ENCODE data around the gene GALNT9.
"Not testable (repeated sequence)": the region's sequence is repeated elsewhere in the genome, so short reads cannot be mapped to it uniquely, and the experiment has no call there.

The GALNT9 gene

GRCh38 chr12:132263451-132264049, 65.8 kb downstream of the GALNT9 start:
- no peak for DNase-seq

DNA sequence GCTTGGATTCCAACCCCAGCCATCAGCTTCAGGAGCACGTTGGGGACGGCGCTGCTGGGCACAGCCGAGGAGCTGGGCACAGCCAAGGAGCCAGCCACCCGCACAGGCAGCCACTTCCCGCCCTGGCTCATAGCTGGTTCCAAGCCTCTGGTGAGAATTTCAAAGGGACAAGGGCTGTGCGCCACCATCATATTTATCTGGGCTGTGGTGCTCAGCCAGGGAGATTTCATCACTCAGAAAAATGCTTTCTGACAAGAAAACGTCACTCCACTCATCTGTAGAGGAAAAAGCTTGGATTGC, 66.4 kb downstream of the GALNT9 start:
- no peak for DNase-seq

DNA sequence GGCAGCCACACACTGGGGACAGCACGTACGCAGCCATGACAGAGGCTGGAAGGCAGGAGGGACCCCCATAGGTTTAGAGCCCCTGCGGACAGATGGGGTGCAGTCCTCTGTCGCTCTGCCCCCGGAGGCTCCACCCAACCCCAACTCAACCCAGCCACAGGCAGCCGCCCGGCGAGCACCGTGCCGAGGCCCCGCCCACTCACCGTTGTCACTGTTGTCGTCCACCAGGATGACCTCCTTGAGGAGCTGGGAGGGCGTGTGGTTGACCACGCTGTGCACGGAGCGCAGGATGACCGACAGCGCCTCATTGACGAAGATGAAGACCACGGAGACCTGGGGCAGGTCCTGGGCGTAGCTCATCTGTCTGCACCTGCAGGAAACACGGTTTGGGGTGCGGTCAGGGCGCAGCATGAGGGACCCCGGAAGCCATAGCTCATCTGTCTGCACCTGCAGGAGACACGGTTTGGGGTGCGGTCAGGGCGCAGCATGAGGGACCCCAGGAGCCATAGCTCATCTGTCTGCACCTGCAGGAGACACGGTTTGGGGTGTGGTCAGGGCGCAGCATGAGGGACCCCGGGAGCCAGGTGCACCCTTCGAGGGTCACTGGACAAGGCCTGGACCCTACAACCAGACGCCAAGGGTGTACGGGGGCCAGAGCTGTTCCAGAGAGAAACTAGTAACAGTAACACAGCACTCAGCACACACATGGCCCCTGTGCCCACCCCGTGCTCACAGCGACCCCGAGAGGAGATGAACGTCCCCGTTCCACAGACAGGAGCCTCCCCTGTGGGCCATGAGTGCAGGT, 66.9 kb downstream of the GALNT9 start:
- DNase-seq: no peak

GRCh38 chr12:132261328-132262138, 67.9 kb downstream of the GALNT9 start:
- DNase-seq: no peak

GRCh38 chr12:132260721-132261120, 68.7 kb downstream of the GALNT9 start:
- DNase-seq: no peak

DNA sequence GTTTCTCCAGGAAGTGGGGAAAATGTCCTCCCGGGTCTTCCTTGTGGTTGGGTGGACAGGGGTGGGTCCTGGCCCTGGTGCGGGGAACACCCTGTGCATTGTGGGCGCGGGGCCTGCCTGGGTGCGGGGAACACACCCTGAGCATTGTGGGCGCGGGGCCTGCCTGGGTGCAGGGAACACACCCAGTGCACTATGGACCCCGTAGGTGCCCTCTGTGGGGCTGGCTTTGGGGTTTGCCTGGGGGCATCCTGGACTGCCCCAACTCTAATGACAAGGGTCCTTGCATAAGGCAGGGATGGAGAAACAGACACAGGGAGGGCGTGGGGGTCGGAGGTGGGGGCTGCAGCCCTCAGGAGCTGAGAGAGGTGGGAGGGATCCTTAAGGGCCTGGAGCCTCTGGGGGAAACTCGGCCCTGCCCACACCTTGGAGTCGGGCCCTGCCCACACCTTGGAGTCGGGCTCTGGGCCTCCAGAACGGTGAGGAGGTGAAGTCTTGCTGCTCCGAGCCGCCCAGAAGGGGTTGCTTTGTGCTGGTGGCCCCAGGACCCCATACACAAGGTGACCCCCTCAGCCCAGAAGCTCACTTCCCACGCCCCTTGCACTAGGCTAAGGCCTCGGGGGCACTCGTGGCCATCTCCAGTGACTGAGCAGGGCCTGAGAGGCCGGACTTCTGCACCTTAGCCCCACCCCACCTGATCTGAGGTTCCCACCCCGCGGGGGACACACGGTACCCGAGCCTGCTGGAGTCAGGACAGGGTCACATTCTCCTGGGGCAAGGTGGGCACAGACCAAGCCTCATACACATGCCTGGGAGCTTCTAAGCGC, 69.3 kb downstream of the GALNT9 start:
- DNase-seq: no peak

GRCh38 chr12:132259364-132259871, 70.0 kb downstream of the GALNT9 start:
- no peak for DNase-seq

GRCh38 chr12:132258543-132258942, 70.8 kb downstream of the GALNT9 start:
- no peak for DNase-seq

GRCh38 chr12:132257955-132258490, 71.4 kb downstream of the GALNT9 start:
- no peak for DNase-seq

DNA sequence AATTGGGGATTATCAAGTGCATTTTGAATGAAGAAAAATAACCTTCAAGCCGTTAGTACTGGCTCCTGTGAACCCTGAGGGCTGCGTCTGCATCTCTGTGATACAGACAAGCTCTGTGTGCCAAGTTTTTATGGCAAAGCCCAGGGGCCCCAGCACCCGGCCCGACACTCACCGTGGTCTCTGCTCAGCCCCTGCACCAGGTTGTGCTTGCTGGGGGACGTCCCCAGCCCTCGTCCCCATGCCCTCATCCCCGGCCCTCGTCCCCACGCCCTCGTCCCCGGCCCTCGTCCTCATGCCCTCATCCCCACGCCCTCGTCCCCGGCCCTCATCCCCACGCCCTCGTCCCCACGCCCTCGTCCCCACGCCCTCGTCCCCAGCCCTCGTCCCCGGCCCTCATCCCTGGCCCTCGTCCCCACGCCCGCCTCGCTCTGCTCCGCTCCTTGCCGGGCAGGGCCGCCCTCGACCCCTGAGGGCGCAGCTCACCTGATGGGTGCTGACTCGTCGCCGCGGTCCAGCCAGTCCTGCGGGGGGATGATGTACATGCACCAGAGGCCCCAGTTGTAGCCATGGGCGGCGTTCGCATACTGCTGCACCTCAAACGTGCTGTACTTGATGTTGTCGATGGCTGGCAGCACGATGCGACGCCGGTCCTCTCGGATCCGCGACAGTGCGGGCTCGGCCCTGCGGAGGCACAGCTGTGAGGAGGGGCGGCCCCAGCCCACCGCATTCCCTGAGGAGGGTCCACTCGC, 72.0 kb downstream of the GALNT9 start:
- DNase-seq: no peak

DNA sequence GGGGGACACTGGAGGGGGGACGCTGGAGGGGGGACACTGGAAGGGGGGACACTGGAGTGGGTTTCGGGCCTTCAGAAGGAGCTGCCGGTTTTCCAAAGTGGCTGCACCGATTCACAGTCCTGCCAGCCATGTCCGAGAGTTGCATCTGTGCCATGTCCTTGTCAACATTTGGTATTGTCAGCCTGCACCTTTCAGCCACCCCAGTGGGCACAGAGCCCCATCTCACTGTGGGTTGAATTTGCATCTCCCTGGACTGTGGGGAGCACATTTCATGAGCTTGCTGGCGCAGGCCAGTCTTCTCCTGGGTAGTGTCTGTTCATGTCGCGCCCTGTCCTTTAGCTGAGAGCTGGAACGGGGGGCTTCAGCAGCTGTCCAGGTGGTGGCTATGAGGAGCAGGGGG, 72.7 kb downstream of the GALNT9 start:
- no peak for DNase-seq

GRCh38 chr12:132255642-132256041, 73.7 kb downstream of the GALNT9 start:
- DNase-seq: no peak

GRCh38 chr12:132253698-132254480, 75.5 kb downstream of the GALNT9 start:
- DNase-seq: no peak

DNA sequence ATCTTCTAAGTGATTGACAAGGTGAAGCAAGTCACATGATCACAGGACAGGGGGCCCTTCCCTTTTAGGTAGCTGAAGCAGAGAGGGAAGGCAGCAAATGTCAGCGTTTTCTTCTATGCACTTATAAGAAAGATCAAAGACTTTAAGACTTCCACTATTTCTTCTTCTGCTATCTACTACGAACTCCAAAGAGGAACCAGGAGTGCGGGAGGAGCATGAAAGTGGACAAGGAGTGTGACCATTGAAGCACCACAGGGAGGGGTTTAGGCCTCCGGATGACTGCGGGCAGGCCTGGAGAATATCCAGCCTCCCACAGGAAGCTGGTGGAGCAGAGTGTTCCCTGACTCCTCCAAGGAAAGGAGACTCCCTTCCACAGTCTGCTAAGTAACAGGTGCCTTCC, 76.4 kb downstream of the GALNT9 start:
- DNase-seq: not testable (repeated sequence)

GRCh38 chr12:132251741-132252490, 77.5 kb downstream of the GALNT9 start:
- DNase-seq: no peak

GRCh38 chr12:132251310-132251709, 78.1 kb downstream of the GALNT9 start:
- no peak for DNase-seq

DNA sequence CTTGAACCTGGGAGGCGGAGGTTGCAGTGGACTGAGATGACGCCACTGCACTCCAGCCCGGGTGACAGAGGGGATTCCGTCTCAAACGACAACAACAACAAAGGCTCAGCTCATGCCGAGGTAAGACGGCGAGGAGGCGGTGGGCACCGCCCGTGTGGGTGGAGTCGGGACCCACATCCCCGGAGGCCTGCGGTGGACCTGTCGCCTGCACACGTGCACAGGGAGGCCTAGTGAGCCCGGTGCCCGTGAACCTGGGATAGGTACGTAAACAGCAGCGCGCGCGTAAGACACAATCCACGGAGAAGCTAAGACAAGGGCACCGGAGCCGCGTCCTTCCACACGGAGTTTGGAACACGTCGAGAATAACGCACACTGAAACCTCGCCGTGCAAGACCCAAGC, 78.7 kb downstream of the GALNT9 start:
- DNase-seq: no peak

- DNase-seq: no peak
Measured at GRCh38 chr12:132249689-132250478, 79.5 kb downstream of the GALNT9 start.

GRCh38 chr12:132248453-132249167, 80.8 kb downstream of the GALNT9 start:
- no peak for DNase-seq

All from NCI-H1105 (cell line).